ENCODE results near the gene IL4R.

DNA sequence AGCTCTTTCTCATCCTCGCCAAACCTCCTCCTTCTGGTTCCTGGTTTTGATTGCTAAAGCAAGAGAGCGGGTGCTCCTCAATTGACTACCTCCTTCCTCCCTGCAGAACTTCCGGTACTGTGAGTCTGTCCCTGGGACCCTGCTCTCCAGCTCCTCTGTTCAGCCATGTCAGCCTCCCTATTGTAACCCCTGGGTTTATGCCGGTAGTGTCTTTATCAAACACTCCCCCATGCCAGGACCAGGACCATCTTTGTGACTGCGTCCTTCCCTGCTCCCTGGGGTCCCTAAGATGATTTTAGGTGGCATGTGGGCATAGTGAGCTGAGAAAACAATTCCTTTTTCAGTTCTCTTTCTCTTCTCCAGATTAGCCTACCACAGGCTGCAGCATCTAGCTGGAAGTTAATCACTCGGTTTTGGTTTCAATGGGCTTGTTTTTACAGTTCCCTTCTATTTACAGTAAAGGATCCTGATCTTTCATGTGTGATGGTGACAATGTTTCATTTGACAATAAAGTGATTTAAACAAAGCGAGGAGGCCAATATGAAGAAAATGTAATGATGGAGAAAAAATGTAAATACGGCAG lies 60.5 kb downstream of the IL4R start:
- TF ChIP-seq CTCF (IDR thresholded peaks at IDR 0.05) = no peak
- no peak for TF ChIP-seq POLR2A (IDR thresholded peaks at IDR 0.05)
